GM12878 (cell line): ENCODE data around the gene TRPT1. TPM values are rescaled to one million over a fixed set of nuclear protein-coding genes. Genes with fewer than 3 reads are reported as not detected.

Experiments used
- ATAC-seq: fragments of 200-7000 bp; cut with Tn5 transposase; 3 replicates; pipeline ENCODE4 v1.9.1; 2020; ENCODE audit warnings: mild to moderate bottlenecking, moderate library complexity
- BruUV-seq: library from RNA; stranded (reverse); fragments of 400-500 nt; replicated peaks from 2 replicates; lab custom pipeline; 2021; lab: Mats Ljungman, UMichigan
- CTCF ChIA-PET: fragments of 300-600 bp; sonication (Branson Sonifier 250); formaldehyde crosslinking; extraction: SDS; loops from one replicate; lab custom pipeline; 2021; ENCODE audit warnings: inconsistent platforms; lab: Yijun Ruan, JAX
- POLR2A ChIA-PET: fragments of 350-600 bp; formaldehyde crosslinking; extraction: SDS; loops from one replicate; lab custom pipeline; 2021; ENCODE audit warnings: inconsistent platforms; lab: Charles Lee
- RAD21 ChIA-PET: fragments of 300-600 bp; sonication (Branson Sonifier 250); formaldehyde crosslinking; loops from one replicate; lab custom pipeline; 2023; ENCODE audit warnings: antibody characterized with exemption; ENCODE audit not compliant: unreplicated experiment; lab: Charles Lee
- SMC1A ChIA-PET: fragments of 300-600 bp; sonication (Branson Sonifier 250); formaldehyde crosslinking; loops from one replicate; lab custom pipeline; 2023; ENCODE audit not compliant: unreplicated experiment, uncharacterized antibody; lab: Charles Lee
- DNase-seq: peaks from one replicate; pipeline ENCODE4 v3.0.0-alpha.2; 2011; ENCODE audit warnings: low read depth, low spot score
- FAIRE-seq: peaks from 3 replicates; lab custom pipeline; 2011; peaks lifted over from hg19 to GRCh38; lab: Jason Lieb, UNC
- H2AFZ ChIP-seq: 2 replicates; pipeline ENCODE4 v1.6.0; 2011; ENCODE audit warnings: low read depth, low read length, control low read depth; ENCODE audit not compliant: control insufficient read depth
- H3K27ac ChIP-seq: 2 replicates; pipeline ENCODE4 v1.5.1; 2011; ENCODE audit warnings: control low read depth; ENCODE audit not compliant: control insufficient read depth, insufficient read depth
- H3K27me3 ChIP-seq, 2 experiments: replicated peaks in 1 of 2; 2 replicates each; pipeline versions ENCODE4 v1.6.0 to v1.6.1; 2011; ENCODE audit warnings: low read length in 1 of 2; ENCODE audit not compliant: control insufficient read depth in 2 of 2, insufficient read depth in 2 of 2
- H3K36me3 ChIP-seq, 2 experiments: 2 replicates each; pipeline ENCODE4 v1.5.1; 2011; ENCODE audit warnings: low read length in 1 of 2; ENCODE audit not compliant: control insufficient read depth in 2 of 2, insufficient read depth in 2 of 2
- H3K4me1 ChIP-seq: 2 replicates; pipeline ENCODE4 v1.6.1; 2011; ENCODE audit warnings: mild to moderate bottlenecking, low read length, moderate library complexity, mixed read lengths; ENCODE audit not compliant: control insufficient read depth, insufficient read depth
- H3K4me2 ChIP-seq: 2 replicates; pipeline ENCODE4 v1.6.0; 2011; ENCODE audit warnings: control low read depth; ENCODE audit not compliant: control insufficient read depth, insufficient read depth
- H3K4me3 ChIP-seq: fragments of 200-600 bp; sonication (generic); 2 replicates; pipeline ENCODE4 v1.5.1; 2016
- H3K79me2 ChIP-seq: 2 replicates; pipeline ENCODE4 v1.6.0; 2011; ENCODE audit warnings: low read length; ENCODE audit not compliant: control insufficient read depth, insufficient read depth
- H3K9ac ChIP-seq: 2 replicates; pipeline ENCODE4 v1.8.0; 2011; ENCODE audit warnings: low read length, control low read depth, mixed read lengths; ENCODE audit not compliant: control insufficient read depth, insufficient read depth
- H3K9me3 ChIP-seq: replicated peaks from 3 replicates; pipeline ENCODE4 v1.5.1; 2011; ENCODE audit warnings: mild to moderate bottlenecking, low read length; ENCODE audit not compliant: control insufficient read depth, insufficient read depth
- H4K20me1 ChIP-seq: 2 replicates; pipeline ENCODE4 v1.6.0; 2011; ENCODE audit not compliant: control insufficient read depth, insufficient read depth
- ATF3 ChIP-seq: IDR thresholded peaks from 2 replicates; pipeline ENCODE4 v1.6.1; 2011; ENCODE audit warnings: low read depth, mild to moderate bottlenecking, low read length, moderate library complexity, borderline replicate concordance; ENCODE audit errors: extremely low read depth
- BACH1 ChIP-seq: fragments of 450-650 bp; IDR thresholded peaks from 2 replicates; pipeline ENCODE4 v1.6.1; 2017; ENCODE audit warnings: mild to moderate bottlenecking, borderline replicate concordance
- CEBPB ChIP-seq, 2 experiments: fragments of 150-350 bp in 1 of 2; IDR thresholded peaks; 2 replicates each; pipeline ENCODE4 v1.6.1; 2012 to 2014; ENCODE audit warnings: low read depth in 2 of 2, low read length in 2 of 2, borderline replicate concordance in 1 of 2, inconsistent platforms in 1 of 2
- CHD2 ChIP-seq: IDR thresholded peaks from 2 replicates; pipeline ENCODE4 v1.6.1; 2011; ENCODE audit warnings: low read depth, low read length, improper control_type of control experiment, borderline replicate concordance
- FOS ChIP-seq: IDR thresholded peaks from 3 replicates; pipeline ENCODE4 v1.6.1; 2011; ENCODE audit warnings: borderline replicate concordance; ENCODE audit not compliant: insufficient read length; ENCODE audit errors: extremely low read depth
- GATAD2B ChIP-seq: fragments of 450-650 bp; conservative IDR thresholded peaks from 2 replicates; pipeline ENCODE4 v1.6.1; 2017; ENCODE audit warnings: low read depth, mild to moderate bottlenecking, moderate library complexity
- HCFC1 ChIP-seq: fragments of 150-350 bp; IDR thresholded peaks from 2 replicates; pipeline ENCODE4 v1.6.1; 2014; ENCODE audit warnings: low read length
- IKZF1 ChIP-seq: fragments of 450-650 bp; conservative IDR thresholded peaks from 2 replicates; pipeline ENCODE4 v1.6.1; 2017; ENCODE audit warnings: antibody characterized with exemption, mild to moderate bottlenecking
- KDM1A ChIP-seq: fragments of 200-600 bp; sonication (generic); IDR thresholded peaks from 2 replicates; pipeline ENCODE4 v1.6.1; 2016; ENCODE audit warnings: borderline replicate concordance
- LARP7 ChIP-seq: fragments of 450-650 bp; IDR thresholded peaks from 2 replicates; pipeline ENCODE4 v1.6.1; 2017; ENCODE audit warnings: mild to moderate bottlenecking
- MEF2B ChIP-seq: fragments of 450-650 bp; IDR thresholded peaks from 2 replicates; pipeline ENCODE4 v1.6.1; 2018; ENCODE audit warnings: mild to moderate bottlenecking, moderate library complexity; ENCODE audit not compliant: partially characterized antibody, poor library complexity, severe bottlenecking
- PML ChIP-seq: IDR thresholded peaks from 2 replicates; pipeline ENCODE4 v1.6.1; 2012; ENCODE audit warnings: low read length, inconsistent platforms
- POLR2AphosphoS5 ChIP-seq: IDR thresholded peaks from 2 replicates; pipeline ENCODE4 v1.6.1; 2011; ENCODE audit warnings: mild to moderate bottlenecking, low read length, inconsistent platforms
- RAD51 ChIP-seq: fragments of 450-650 bp; IDR thresholded peaks from 2 replicates; pipeline ENCODE4 v1.6.1; 2016; ENCODE audit warnings: moderate library complexity, mild to moderate bottlenecking, inconsistent platforms
- SMAD5 ChIP-seq: IDR thresholded peaks from 2 replicates; pipeline ENCODE4 v1.6.1; 2016; ENCODE audit warnings: antibody characterized with exemption, low read depth
- SMARCA5 ChIP-seq: fragments of 450-650 bp; IDR thresholded peaks from 2 replicates; pipeline ENCODE4 v1.6.1; 2017; ENCODE audit warnings: mild to moderate bottlenecking
- SPI1 ChIP-seq: IDR thresholded peaks from 2 replicates; pipeline ENCODE4 v1.6.1; 2011; ENCODE audit warnings: low read depth, mild to moderate bottlenecking, low read length, moderate library complexity, borderline replicate concordance; ENCODE audit not compliant: insufficient read depth
- YY1 ChIP-seq: IDR thresholded peaks from 2 replicates; pipeline ENCODE4 v1.6.1; 2011; ENCODE audit warnings: low read depth, mild to moderate bottlenecking, low read length
- WGBS: methylation state at CpG from one replicate; pipeline ENCODE4 v1.1.6; 2016; ENCODE audit warnings: low lambda C conversion rate; ENCODE audit not compliant: insufficient replicate concordance, insufficient coverage; ENCODE audit errors: missing lambda C conversion rate; 5-methylcytosine and 5-hydroxymethylcytosine counted together
- in situ Hi-C: fragments of 300-500 bp; cut with MboI; formaldehyde crosslinking; loops from 9 replicates; pipeline ENCODE4 v1.14.3; 2018; ENCODE audit warnings: mixed read lengths
- intact Hi-C: fragments of 100-400 bp; cut with micrococcal nuclease; formaldehyde crosslinking; loops from one replicate; pipeline ENCODE4 v1.14.2; 2022; ENCODE audit not compliant: unreplicated experiment
- polyA plus RNA-seq, 11 experiments: library from polyadenylated mRNA; depleted of rRNA in 4 of 11; unstranded in 6 of 11; stranded (reverse) in 5 of 11; fragments of >200 nt; fragmentation: Nextera tagmentation in 4 of 11; fragmentation: Illumina TruSeq in 1 of 11; extraction: Ambion mirVana in 4 of 11; extraction: Trizol in 1 of 11; gene quantifications; 1 replicate in 1 of 11; 2 replicates in 10 of 11; pipeline versions ENCODE4 v1.2.1 to v1.2.3, GENCODE V29; 2011 to 2016; ENCODE audit warnings: inconsistent platforms in 2 of 11, missing spikeins in 2 of 11, low read depth in 1 of 11
- total RNA-seq, 4 experiments: library from RNA; depleted of rRNA in 3 of 4; stranded (reverse); fragments of >200 nt in 3 of 4; fragmentation: Illumina TruSeq in 1 of 4; extraction: Trizol in 1 of 4; gene quantifications; 2 replicates each; pipeline versions ENCODE4 v1.2.1 to v1.2.3, GENCODE V29; 2013 to 2021
- TF ChIP-seq, protein P1 (sequence below): fragments of 450-650 bp; conservative IDR thresholded peaks from 2 replicates; pipeline ENCODE4 v1.6.1; 2017; ENCODE audit warnings: mild to moderate bottlenecking, moderate library complexity
- TF ChIP-seq, protein P2 (sequence below), 3 experiments: IDR thresholded peaks in 2 of 3; conservative IDR thresholded peaks in 1 of 3; 2 replicates each; pipeline ENCODE4 v1.5.1; 2011; ENCODE audit warnings: low read depth in 3 of 3, low read length in 3 of 3, mild to moderate bottlenecking in 3 of 3, control low read depth in 2 of 3, moderate library complexity in 2 of 3, inconsistent platforms in 1 of 3, mixed read lengths in 1 of 3; ENCODE audit not compliant: control insufficient read depth in 2 of 3, insufficient read depth in 1 of 3; ENCODE audit errors: extremely low read depth in 1 of 3

The TRPT1 gene
- total and polyA plus RNA-seq, 10 of the 15 experiments (the other 5 are each of a cell fraction or from before 2014, with no cell fraction given), result 7.1 to 63.0 (median 31.4) TPM

DNA sequence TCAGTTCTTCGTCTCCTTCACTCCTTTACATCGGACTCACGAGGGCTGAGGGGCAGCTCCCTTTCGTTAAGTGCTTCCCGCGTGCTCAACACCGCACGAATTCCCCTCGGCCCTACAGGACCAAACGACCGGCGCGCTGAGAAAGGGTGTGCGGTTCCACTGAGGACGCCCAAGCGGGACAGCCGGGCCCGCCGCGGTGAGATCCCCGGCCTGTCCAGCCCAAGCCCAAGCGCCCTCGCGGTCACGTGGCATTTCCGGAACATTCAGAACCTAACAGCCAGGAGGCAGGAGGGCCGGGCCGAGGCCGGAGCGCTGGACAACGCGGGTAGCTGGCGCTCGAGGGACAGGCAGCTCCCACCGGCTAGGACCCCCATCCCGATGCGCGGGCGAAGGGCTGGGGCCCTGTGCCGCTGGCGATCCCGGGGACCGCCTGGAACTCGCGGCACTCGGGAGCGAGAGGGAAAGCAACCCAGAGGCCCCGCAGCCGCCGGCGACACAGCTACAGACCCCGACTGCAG, 40.8 kb downstream of the TRPT1 start:
- peak; percentile 48 for ATAC-seq
- TF ChIP-seq MEF2B (no peak), SPI1 (no peak), YY1 (peak; percentile 65; the same call in 1 of the 2 replicates), PML (peak; percentile 90; the same call in 1 of the 2 replicates), GATAD2B (peak; percentile 81), FOS (no peak), POLR2AphosphoS5 (peak; percentile 98), RAD51 (peak; percentile 46; the same call in 1 of the 2 replicates), CEBPB (IDR thresholded peaks at IDR 0.05; ENCODE audit: borderline replicate concordance in 1 of 2, low read depth in 2 of 2, low read length in 2 of 2) (no peak), HCFC1 (0 out of 2 replicates have a peak, but pooled peaks have one; percentile 8), ATF3 (peak; percentile 9; the same call in 1 of the 2 replicates), BACH1 (peak; percentile 91), CHD2 (no peak), SMAD5 (peak; percentile 76; the same call in 1 of the 2 replicates), IKZF1 (peak; percentile 52), KDM1A (no peak), LARP7 (peak; percentile 87), SMARCA5 (peak; percentile 69)
- TF ChIP-seq, protein P1, sequence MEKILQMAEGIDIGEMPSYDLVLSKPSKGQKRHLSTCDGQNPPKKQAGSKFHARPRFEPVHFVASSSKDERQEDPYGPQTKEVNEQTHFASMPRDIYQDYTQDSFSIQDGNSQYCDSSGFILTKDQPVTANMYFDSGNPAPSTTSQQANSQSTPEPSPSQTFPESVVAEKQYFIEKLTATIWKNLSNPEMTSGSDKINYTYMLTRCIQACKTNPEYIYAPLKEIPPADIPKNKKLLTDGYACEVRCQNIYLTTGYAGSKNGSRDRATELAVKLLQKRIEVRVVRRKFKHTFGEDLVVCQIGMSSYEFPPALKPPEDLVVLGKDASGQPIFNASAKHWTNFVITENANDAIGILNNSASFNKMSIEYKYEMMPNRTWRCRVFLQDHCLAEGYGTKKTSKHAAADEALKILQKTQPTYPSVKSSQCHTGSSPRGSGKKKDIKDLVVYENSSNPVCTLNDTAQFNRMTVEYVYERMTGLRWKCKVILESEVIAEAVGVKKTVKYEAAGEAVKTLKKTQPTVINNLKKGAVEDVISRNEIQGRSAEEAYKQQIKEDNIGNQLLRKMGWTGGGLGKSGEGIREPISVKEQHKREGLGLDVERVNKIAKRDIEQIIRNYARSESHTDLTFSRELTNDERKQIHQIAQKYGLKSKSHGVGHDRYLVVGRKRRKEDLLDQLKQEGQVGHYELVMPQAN, result peak; percentile 95
- TF ChIP-seq, protein P2, sequence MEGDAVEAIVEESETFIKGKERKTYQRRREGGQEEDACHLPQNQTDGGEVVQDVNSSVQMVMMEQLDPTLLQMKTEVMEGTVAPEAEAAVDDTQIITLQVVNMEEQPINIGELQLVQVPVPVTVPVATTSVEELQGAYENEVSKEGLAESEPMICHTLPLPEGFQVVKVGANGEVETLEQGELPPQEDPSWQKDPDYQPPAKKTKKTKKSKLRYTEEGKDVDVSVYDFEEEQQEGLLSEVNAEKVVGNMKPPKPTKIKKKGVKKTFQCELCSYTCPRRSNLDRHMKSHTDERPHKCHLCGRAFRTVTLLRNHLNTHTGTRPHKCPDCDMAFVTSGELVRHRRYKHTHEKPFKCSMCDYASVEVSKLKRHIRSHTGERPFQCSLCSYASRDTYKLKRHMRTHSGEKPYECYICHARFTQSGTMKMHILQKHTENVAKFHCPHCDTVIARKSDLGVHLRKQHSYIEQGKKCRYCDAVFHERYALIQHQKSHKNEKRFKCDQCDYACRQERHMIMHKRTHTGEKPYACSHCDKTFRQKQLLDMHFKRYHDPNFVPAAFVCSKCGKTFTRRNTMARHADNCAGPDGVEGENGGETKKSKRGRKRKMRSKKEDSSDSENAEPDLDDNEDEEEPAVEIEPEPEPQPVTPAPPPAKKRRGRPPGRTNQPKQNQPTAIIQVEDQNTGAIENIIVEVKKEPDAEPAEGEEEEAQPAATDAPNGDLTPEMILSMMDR (IDR thresholded peaks at IDR 0.05 in 2 of 3, conservative IDR thresholded peaks at IDR 0.05 in 1 of 3; ENCODE audit: control insufficient read depth in 2 of 3, extremely low read depth in 1 of 3, insufficient read depth in 1 of 3, low read depth in 3 of 3, low read length in 3 of 3), result 0 out of 6 replicates have a peak, but pooled peaks of 1 of the 3 experiments have one; percentile 6

More for the DNA sequence above, 40.8 kb downstream of the TRPT1 start:
- peak overlapping the region; percentile 80 for H3K4me3 ChIP-seq
- peak overlapping the region; percentile 80 for H3K9ac ChIP-seq
- DNase-seq (no peak), FAIRE-seq (no peak)
- H3K79me2 ChIP-seq, result peaks cover 32% of the 10 kb centered on the region
- H4K20me1 ChIP-seq, result peaks cover 3% of the 10 kb centered on the region; the same call in 1 of the 2 replicates
- RAD21 ChIA-PET, result interaction anchor here (1.0 to 2.5 kb wide), 4 partner anchors 19 to 170 kb away, joined by 3 to 32 read pairs (median 4); partner anchors contain the start of genes FERMT3 and MACROD1
- POLR2A ChIA-PET, result interaction anchor here (0.6 to 6.4 kb wide), 13 partner anchors 10 to 529 kb away, joined by 3 to 68 read pairs (median 4); partner anchors contain the start of genes ESRRA, FERMT3, FKBP2 and NUDT22
- intact Hi-C loops, result no loop called here
- SMC1A ChIA-PET, result interaction anchor here (1.0 to 2.3 kb wide), 2 partner anchors 10 to 21 kb away, joined by 3 to 15 read pairs; partner anchors contain the start of gene FERMT3
- peak overlapping the region; percentile 68 for H3K27ac ChIP-seq
- CTCF ChIA-PET, result interaction anchor here (0.6 to 5.6 kb wide), 11 partner anchors 11 to 155 kb away, joined by 3 to 52 read pairs (median 5); partner anchors contain the start of genes FERMT3, PLCB3, PRDX5 and TRMT112
- peak overlapping the region; percentile 98 for H3K4me2 ChIP-seq
- in situ Hi-C loops, result no loop called here
- TSS peak; percentile 92 for BruUV-seq
- H3K36me3 ChIP-seq, result no peaks in the 10 kb centered on the region; a peak in 1 of 4 replicates
- 2% methylated on average over 47 of the region's 52 CpGs for WGBS
- peaks cover 20% of the 10 kb centered on the region for H3K4me1 ChIP-seq
- H3K9me3 ChIP-seq, result no peaks in the 10 kb centered on the region
- H2AFZ ChIP-seq, result peak overlapping the region; percentile 53
- no peaks in the 10 kb centered on the region for H3K27me3 ChIP-seq
